OCI-LY1 (cell line): Measurements from ENCODE around the gene ZBTB20.

Source experiments
- H2AFZ ChIP-seq: fragments of 200-600 bp; sonication (generic), shearing (Covaris generic); 2 replicates; pipeline ENCODE4 v1.6.0; 2014; ENCODE audit warnings: antibody characterized with exemption, mild to moderate bottlenecking, low read length
- H3F3A ChIP-seq: fragments of 200-600 bp; sonication (generic), shearing (Covaris generic); 2 replicates; pipeline ENCODE4 v1.6.0; 2014; ENCODE audit warnings: mild to moderate bottlenecking, antibody characterized with exemption, low read length, moderate library complexity; ENCODE audit not compliant: insufficient read depth
- H3K27ac ChIP-seq: fragments of 200-600 bp; sonication (generic); 2 replicates; pipeline ENCODE4 v1.5.1; 2014; ENCODE audit warnings: low read length, mixed run types, mild to moderate bottlenecking, low read depth; ENCODE audit not compliant: poor library complexity, severe bottlenecking
- H3K27me3 ChIP-seq: fragments of 200-600 bp; sonication (generic); 2 replicates; pipeline ENCODE4 v1.6.0; 2014; ENCODE audit warnings: antibody characterized with exemption, mild to moderate bottlenecking, low read length, moderate library complexity; ENCODE audit not compliant: insufficient read depth
- H3K36me3 ChIP-seq: fragments of 200-600 bp; sonication (generic); 2 replicates; pipeline ENCODE4 v1.6.1; 2014; ENCODE audit warnings: mild to moderate bottlenecking, antibody characterized with exemption, low read length, moderate library complexity, mixed read lengths; ENCODE audit not compliant: insufficient read depth
- H3K4me1 ChIP-seq: fragments of 200-600 bp; sonication (generic); 2 replicates; pipeline ENCODE4 v1.5.1; 2014; ENCODE audit warnings: mild to moderate bottlenecking, low read length, moderate library complexity; ENCODE audit not compliant: insufficient read depth, severe bottlenecking
- H3K4me2 ChIP-seq: fragments of 200-600 bp; sonication (generic), shearing (Covaris generic); 2 replicates; pipeline ENCODE4 v1.6.1; 2014; ENCODE audit warnings: low read length
- H3K4me3 ChIP-seq: fragments of 200-600 bp; sonication (generic); 2 replicates; pipeline ENCODE4 v1.5.1; 2014; ENCODE audit warnings: low read length, low read depth, mild to moderate bottlenecking, mixed read lengths; ENCODE audit not compliant: poor library complexity, severe bottlenecking
- H3K79me2 ChIP-seq: fragments of 200-600 bp; shearing (Covaris generic); 2 replicates; pipeline ENCODE4 v1.6.1; 2016; ENCODE audit warnings: mixed run types, low read length, mixed read lengths; ENCODE audit not compliant: insufficient read depth
- H3K9ac ChIP-seq: fragments of 200-600 bp; sonication (generic), shearing (Covaris generic); 2 replicates; pipeline ENCODE4 v1.6.1; 2014; ENCODE audit warnings: mild to moderate bottlenecking, low read length, mixed read lengths
- H3K9me2 ChIP-seq: fragments of 200-600 bp; sonication (generic), shearing (Covaris generic); 2 replicates; pipeline ENCODE4 v1.6.1; 2014; ENCODE audit warnings: low read depth, mild to moderate bottlenecking, low read length, mixed read lengths
- H3K9me3 ChIP-seq: fragments of 200-600 bp; shearing (Covaris generic); 2 replicates; pipeline ENCODE4 v1.6.1; 2014; ENCODE audit warnings: low read length, mixed read lengths
- H4K20me1 ChIP-seq: fragments of 200-600 bp; sonication (generic), shearing (Covaris generic); 2 replicates; pipeline ENCODE4 v1.6.0; 2016; ENCODE audit warnings: mild to moderate bottlenecking, low read length; ENCODE audit not compliant: insufficient read depth
- EZH2 ChIP-seq: fragments of 200-600 bp; sonication (generic), shearing (Covaris generic); IDR thresholded peaks from 2 replicates; pipeline ENCODE4 v1.8.0; 2017; ENCODE audit warnings: borderline replicate concordance, mixed run types, mild to moderate bottlenecking, antibody characterized with exemption, low read length, moderate library complexity, mixed read lengths
- TF ChIP-seq, protein P1 (sequence below): fragments of 200-600 bp; sonication (generic), shearing (Covaris generic); IDR thresholded peaks from 2 replicates; pipeline ENCODE4 v1.5.1; 2017; ENCODE audit warnings: mild to moderate bottlenecking, antibody characterized with exemption, low read length, moderate library complexity, mixed read lengths

Gene ZBTB20

DNA sequence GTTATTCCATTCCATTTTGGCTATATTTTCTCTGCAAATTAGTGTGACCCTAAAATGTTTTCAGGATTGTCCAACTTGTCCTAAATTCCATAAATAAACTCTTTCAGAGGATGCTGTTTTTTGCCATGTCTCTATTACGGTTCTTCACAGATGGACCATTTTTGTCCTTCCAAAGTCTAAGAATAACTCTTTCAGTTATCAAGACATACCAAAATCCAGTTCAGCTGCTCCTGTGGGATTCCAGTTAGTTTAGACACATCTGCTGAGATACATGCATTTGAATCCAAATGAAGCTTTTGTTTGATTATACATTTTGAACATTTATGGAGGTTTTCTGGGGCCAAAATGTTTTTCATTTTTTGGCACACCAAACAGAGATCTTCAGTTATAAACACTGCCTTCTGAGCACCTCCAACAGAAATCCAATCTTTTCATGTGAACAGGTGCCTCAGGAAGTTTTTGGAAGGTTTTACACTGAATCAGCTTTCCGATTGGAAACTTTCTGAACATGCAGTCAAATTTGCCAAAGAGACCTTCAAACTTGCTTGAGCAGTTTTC is 772.6 kb downstream of the ZBTB20 start:
- Histone ChIP-seq H3F3A (no peaks in the 10 kb centered on the region), H3K27me3 (no peaks in the 10 kb centered on the region), H3K36me3 (no peaks in the 10 kb centered on the region), H3K79me2 (no peaks in the 10 kb centered on the region), H3K9me2 (no peaks in the 10 kb centered on the region), H3K9ac (no peak overlapping the region), H3K4me2 (no peak overlapping the region), H3K9me3 (no peaks in the 10 kb centered on the region), H4K20me1 (no peaks in the 10 kb centered on the region), H3K4me1 (no peaks in the 10 kb centered on the region), H3K4me3 (no peak overlapping the region), H3K27ac (no peak overlapping the region), H2AFZ (no peak overlapping the region)
- TF ChIP-seq, protein P1, sequence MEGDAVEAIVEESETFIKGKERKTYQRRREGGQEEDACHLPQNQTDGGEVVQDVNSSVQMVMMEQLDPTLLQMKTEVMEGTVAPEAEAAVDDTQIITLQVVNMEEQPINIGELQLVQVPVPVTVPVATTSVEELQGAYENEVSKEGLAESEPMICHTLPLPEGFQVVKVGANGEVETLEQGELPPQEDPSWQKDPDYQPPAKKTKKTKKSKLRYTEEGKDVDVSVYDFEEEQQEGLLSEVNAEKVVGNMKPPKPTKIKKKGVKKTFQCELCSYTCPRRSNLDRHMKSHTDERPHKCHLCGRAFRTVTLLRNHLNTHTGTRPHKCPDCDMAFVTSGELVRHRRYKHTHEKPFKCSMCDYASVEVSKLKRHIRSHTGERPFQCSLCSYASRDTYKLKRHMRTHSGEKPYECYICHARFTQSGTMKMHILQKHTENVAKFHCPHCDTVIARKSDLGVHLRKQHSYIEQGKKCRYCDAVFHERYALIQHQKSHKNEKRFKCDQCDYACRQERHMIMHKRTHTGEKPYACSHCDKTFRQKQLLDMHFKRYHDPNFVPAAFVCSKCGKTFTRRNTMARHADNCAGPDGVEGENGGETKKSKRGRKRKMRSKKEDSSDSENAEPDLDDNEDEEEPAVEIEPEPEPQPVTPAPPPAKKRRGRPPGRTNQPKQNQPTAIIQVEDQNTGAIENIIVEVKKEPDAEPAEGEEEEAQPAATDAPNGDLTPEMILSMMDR, result no peak
- TF ChIP-seq EZH2, result no peak

DNA sequence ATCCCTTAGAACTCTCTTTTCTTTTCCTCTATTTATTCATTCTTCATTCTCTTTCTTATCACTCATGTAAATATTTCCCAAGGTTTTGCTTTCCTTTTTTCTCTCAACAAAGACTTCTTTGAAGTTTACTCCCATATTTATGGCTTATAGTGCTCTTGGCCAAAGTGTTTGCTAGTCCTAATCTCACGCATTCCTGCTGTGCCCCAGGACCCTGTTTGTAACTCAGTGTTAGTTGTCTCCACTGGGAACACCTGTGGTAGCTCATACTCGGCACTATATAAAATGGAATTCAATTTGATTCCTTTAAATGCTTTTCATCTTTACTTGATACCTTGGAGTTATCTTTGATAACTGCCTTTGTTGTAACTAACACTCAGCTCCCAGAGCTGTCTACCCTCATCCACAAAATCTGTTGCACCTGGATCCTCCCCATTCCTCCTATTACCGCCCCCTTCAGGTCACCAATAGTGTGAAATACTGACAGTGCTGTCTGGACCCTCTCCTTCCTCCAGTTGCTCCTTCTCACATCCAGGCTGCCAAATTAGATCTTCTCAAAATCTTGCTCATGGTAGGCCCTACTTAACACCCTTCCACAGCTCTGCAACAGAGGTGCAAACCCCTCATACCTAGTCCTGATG is 776.4 kb downstream of the ZBTB20 start:
- H2AFZ ChIP-seq, result no peak overlapping the region
- H3K4me2 ChIP-seq, result no peak overlapping the region
- TF ChIP-seq, protein P1, result peak; percentile 35; the same call in 1 of the 2 replicates
- TF ChIP-seq EZH2, result no peak
- H3K27ac ChIP-seq, result no peak overlapping the region
- H3K4me1 ChIP-seq, result no peaks in the 10 kb centered on the region
- H3K9me2 ChIP-seq, result no peaks in the 10 kb centered on the region
- H3K9ac ChIP-seq, result no peak overlapping the region
- H3K36me3 ChIP-seq, result no peaks in the 10 kb centered on the region
- no peaks in the 10 kb centered on the region for H3K79me2 ChIP-seq
- H3K4me3 ChIP-seq, result no peak overlapping the region
- H3K9me3 ChIP-seq, result no peaks in the 10 kb centered on the region
- H3F3A ChIP-seq, result no peaks in the 10 kb centered on the region
- H3K27me3 ChIP-seq, result no peaks in the 10 kb centered on the region
- H4K20me1 ChIP-seq, result no peaks in the 10 kb centered on the region

DNA sequence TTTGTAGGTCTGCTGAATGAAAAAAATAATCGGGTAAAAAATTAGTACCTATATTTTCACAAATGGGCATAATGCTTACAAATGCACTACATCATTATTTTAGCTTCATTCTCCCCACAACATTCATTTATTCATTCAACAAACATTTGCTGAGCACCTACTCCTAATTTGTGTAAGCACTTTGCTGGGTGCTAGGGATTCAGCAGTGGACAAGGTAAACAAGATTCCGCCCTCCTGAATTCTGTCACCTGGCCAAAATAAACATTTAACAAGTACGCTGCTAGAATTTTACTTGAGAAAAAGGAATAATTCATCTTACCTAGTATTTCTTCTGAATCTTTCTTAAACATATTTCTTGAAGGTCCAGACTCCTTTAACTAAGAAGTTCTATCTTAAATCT is 781.2 kb downstream of the ZBTB20 start:
- no peak overlapping the region for H3K27ac ChIP-seq
- H3K9me3 ChIP-seq, result no peaks in the 10 kb centered on the region
- no peak overlapping the region for H3K4me2 ChIP-seq
- no peaks in the 10 kb centered on the region for H3K4me1 ChIP-seq
- H3K79me2 ChIP-seq, result no peaks in the 10 kb centered on the region
- no peaks in the 10 kb centered on the region for H4K20me1 ChIP-seq
- H3K4me3 ChIP-seq, result no peak overlapping the region
- no peaks in the 10 kb centered on the region for H3K9me2 ChIP-seq
- no peak overlapping the region for H3K9ac ChIP-seq
- H3K36me3 ChIP-seq, result no peaks in the 10 kb centered on the region
- H3K27me3 ChIP-seq, result no peaks in the 10 kb centered on the region
- no peak for TF ChIP-seq EZH2
- TF ChIP-seq, protein P1, result no peak
- H3F3A ChIP-seq, result no peaks in the 10 kb centered on the region
- no peak overlapping the region for H2AFZ ChIP-seq
